TTC549 (cell line): Measurements from ENCODE around the gene NKAIN4.
"Not testable (repeated sequence)": the region's sequence is repeated elsewhere in the genome, so short reads cannot be mapped to it uniquely, and the experiment has no call there.

ENCODE experiments used
- FAIRE-seq: peaks from 2 replicates; lab custom pipeline; 2012; peaks lifted over from hg19 to GRCh38; lab: Jason Lieb, UNC

Gene NKAIN4

DNA sequence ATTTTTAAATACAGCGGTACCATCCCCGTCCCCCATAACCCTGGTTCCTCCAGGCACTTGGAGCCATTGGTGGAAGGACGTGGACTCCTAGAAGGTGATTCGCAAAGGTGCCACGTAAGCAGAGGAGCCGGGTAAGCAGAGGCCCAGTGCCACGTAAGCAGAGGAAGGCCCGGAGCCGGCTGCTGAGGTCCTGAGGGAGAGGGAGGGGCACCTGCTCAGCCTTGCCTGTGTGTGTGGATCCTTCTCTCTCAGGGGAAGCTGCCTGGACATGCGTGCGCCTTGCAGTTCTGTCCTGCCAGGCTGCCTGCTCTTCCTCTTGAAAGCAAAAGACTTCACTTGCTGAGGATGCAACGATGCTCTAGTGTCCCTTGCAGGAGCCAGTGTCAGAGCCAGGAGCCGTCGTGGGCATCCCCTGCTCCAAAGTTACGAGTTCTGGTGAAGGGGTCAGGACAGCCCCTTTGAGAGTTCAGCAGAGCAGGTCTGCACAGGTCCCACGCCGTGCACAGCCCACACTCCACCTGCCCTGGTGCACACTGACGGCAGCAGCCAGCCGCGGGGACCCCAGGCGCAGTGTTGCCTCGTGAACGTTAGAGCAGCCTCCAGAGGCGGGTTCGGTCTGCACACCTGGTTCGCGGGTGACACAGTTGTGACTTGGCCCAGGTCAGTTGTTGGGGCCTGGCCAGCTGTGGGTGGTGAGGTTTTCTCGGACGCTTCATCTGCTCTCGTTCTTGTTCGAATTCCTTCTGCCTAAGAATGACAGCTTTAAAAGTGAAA is 1.9 kb upstream of the NKAIN4 start:
- no peak for FAIRE-seq

DNA sequence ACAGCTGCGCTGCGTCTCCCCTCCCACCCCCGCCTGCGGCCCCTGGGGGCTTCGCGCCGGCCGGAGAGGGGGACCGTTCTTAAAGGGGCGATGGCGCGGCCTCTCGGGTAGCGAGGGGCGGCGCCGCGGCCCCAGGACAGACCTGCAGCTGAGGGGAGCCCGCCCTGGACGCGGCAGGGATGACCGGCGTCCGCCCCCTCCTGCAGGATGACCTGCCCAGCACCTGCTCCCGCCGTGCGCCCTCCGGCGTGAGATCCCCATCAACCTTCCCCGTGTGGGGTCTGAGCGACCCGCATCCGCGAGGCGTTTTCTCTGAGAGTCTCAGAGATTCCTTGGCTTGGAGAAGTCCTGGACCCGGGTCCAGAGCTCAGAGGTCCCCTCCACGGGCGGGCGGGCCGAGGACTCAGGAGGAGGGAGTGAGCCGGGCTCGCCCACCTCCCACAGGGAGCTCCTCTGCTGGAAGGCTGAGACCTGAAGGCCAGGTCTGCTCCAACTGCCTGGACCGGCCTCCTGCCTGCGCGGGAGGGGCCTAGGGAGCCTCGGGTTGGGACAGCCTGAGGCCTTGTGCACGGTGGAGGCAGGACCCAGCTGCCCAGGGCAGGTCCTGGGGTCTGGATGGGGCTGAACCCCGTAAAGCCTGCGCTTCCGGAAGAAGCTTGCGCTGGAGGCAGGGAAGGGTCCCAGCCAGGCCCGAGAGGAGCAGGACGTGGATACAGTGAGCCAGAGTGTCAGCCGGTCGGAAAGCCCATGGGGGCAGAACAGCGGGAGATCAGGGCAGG is 532 bp upstream of the NKAIN4 start:
- FAIRE-seq, result no peak

DNA sequence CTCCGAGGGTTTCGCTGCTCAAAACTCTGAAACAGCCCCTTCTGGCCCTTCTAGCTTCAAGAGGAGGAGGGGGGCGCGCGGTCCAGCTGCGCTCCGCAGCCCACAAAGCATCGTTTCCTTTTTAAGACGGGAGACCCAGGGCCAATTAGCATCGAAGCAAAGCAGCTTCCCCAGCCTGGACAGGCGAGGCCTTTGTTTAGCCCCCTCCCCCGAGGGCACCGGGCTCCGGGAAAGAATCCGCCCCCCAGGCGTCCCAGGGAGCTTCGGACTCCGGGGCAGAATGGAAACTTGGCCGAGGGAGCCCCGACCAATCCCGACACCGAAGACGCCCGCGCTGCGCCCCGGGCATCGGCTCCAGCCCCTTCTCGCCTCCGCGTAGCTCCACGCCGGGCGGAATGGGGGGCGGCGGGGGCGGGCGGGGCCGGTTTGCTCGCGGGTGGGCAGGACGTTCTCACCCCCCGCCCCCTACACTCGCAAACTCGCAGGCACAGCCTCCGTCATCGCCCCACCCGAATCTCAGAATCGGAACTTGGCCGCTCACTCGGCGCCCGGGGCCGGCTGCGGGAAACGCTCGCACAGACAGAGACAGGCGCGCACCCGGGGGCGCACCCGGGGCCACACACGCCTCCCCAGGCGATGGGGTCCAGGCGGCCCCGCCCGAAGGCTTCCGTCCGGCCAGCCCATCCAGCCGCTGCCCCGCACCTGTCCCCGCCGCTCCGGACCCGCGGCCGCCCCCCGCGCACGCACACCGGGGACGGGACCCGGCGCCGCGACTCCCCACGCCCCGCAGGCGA is 628 bp downstream of the NKAIN4 start:
- FAIRE-seq, result no peak

DNA sequence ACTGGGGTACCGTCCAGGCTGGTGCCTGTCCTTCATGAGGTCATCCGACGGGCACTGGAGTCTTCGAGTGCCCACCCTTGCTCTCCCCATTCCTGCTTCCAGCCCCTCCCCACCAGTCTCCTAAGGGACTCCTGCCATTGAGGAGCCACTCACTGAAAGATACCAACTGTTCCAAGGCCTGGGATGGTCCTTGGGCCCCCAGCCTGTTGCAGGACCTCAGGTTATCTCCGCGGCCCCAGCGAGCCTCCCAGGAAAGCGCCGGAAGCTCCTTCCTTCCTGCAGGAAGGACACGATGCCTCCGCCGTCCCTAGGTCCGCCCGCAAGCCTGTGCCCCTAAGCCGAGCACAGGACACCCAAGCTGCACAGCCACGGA is 1.2 kb downstream of the NKAIN4 start:
- no peak for FAIRE-seq

DNA sequence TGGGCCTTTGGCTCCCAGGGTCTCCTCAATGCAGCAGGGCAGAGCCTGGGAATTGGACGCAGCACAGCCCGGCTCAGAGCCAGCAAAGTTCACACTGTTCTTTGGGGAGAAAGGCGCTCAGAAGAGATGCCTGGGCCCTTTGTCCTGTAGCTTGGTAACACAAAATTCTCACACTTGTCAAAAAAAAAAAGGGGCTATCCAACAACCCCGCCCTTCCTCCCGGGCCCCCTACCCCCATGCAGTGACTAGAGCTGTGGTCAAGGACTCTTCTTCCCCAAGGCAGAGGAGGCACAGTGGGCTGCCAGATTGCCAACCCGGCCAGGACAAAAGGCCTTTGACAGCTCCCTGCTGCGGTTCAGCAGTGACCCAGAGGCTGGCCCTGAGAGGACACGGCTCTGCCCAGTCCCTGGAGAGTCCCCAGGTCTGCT is 2.0 kb downstream of the NKAIN4 start:
- FAIRE-seq, result no peak

DNA sequence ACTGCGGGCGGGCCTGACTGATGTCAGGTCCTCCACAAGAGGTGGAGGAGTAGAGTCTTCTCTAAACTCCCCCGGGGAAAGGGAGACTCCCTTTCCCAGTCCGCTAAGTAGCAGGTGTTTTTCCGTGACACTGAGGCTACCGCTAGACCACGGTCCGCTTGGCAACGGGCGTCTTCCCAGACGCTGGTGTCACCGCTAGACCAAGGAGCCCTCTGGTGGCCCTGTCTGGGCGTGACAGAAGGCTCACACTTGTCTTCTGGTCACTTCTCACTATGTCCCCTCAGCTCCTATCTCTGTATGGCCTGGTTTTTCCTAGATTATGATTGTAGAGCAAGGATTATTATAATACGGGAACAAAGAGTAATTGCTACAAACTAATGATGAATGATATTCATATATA is 2.9 kb downstream of the NKAIN4 start:
- FAIRE-seq, result not testable (repeated sequence)

DNA sequence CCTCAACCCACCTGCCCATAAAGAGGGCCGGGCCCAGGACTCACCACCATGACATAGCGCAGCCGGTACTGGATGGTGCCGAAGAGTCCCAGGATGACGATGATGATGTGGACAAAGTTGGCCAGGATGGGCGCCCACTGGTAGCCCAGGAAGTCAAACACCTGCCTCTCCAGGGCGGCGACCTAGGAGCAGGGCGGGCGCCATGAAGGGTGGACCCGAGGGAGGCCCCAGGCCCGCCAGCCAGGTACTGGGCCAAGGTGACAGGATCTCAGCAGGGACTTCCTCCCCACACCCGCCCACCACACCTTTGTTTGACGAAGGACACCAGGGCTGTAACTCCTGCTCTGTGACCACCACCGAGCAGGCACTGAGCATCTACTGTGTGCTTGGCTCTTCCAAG is 4.4 kb downstream of the NKAIN4 start:
- FAIRE-seq, result no peak

DNA sequence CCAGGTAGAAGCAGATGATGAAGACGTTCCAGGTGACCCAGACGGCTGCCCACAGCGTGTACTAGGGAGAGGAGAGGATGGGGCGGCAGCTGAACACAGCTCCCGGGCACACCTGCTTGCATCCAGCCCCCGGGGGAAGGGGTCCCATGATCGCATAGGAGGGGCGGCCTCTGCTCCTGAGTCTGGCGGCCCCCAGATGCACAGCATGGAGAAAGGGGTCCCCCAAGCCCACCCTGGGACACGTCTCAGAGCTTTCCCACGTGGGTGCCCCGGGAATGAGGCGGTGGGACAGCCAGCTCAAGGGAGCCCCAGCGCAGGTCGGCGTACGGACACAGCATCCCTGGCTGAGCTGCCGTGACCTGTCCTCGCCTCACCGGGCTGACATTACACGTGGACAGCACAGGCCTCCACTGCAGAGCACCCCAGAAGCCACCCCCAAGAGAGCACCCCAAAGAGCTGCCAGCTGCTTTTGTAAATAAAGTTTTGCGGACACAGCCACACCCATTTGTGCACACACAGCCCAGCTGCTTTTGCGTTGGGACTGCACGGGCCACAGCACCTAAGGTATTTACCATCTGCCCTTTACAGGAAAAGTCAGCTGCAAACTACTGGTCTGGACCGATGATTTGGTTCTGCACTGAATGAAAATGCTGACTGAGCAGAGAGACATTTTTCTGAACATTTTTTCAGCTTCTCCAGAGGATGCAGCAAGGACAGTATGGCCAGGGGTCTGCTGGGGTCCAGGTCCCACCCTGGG is 5.2 kb downstream of the NKAIN4 start:
- FAIRE-seq, result no peak

DNA sequence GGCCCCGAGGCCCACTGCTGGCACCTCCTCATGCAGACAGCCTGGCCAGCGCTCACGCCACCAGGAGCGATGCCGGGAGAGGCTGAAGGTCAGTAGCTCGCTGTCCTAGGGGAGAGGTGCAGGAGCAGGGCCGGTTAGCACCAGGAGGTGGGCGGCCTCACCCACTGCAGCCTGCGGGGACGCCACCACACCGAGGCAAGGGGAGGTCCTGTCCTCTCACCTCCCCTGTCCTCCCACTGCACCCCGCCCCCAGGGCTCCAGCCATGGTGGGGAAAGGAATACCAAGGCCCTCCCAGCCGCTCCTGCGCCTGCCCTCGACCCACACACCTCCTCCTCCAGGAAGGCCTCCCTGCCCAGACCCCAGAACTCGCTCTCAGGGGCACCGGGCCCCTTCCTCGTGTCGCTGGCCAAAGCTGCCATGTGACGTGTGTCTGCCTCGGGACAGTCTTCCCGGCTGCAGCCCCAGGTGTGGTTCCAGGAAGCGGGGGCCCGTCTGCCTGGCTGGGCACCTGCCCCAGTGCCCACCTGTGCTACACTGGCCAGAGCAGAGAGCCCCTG is 6.5 kb downstream of the NKAIN4 start:
- no peak for FAIRE-seq

DNA sequence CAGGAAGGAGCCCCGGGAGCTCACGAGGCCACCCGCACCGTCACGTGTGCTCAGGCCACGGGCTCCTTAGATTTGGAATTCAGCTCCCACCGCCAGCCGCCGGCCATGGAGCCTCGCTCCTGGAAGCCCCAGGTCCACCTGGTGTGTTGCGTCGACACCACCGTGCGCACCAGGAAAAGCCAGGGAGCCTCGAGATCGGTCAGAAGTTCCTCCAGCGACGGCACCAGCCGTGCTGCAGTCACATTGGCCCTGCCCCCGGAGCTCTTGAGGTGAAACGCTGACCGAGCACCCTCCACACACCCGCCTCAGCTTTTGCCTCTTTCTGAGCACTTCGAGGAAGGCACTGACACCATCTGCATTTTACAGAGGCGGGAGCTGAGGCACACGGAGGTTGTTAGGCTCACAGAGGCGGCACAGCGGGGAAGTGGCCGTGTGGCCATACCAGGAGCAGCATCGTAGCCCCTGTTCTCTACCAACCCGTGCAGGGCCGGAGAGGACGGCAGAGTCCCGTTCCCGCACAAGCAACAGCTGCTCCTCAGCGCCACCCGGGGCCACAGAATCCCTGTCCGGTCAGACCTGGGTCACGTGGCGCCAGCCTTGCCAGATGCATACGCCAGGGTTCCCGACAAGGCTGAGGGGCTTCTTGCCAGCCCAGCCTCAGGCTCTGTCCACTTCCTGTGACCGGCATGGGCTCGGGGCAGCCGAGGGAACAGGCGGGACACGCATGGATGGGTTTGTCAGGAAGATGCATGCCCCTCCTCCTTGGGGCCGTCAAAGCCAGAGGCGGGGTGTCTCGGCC is 7.6 kb downstream of the NKAIN4 start:
- FAIRE-seq, result no peak

DNA sequence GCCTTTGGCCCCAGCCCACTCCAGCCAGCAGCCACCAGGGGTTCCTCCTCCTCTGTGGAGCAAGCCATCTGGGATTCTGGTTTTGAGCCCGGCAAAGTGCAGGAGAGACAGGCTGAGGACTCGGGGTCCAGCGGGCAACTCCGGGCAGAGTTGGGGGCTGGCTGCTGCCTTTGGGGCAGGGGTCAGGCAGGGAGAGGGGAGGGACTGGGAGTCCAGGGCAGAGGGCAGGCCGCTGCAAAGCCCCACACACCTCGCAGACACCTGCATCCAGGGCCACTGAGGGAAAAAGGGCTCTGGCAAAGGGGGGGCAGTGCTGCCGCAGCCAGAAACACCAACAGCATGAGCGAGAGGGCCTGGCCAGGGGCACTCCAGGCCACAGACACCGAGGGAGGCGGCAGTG is 9.8 kb downstream of the NKAIN4 start:
- no peak for FAIRE-seq

DNA sequence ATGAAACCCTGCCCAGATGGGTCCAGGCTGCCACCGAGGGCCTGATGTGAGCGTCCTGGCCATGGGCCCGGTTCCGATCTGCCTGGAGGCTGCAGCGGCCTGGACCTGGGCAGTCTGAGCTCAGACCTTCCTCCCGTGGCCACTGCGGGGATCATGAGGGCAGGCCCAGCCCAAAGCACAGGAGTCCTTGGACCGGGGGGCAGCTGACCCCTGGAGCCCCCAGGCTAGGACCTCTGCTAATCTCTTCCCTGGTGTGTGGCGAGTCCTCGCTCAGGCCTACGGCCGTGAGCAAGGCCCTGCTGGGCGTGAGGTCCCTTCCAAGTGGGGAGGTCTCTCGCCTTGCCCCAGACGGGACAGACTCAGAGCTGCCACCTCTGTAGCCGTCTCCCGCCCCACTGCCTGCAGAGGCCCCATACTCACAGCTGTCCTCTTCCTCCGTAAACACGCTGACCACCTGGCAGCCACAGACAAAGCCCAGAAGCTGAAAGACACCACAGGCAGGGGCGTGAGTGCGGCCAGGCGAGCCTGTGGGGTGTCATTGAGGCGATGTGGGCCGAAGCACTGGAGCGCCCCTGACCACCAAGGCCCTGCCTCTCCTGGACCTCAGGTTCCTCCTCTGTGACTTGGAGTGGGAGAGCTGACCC is 10.5 kb downstream of the NKAIN4 start:
- FAIRE-seq, result no peak

DNA sequence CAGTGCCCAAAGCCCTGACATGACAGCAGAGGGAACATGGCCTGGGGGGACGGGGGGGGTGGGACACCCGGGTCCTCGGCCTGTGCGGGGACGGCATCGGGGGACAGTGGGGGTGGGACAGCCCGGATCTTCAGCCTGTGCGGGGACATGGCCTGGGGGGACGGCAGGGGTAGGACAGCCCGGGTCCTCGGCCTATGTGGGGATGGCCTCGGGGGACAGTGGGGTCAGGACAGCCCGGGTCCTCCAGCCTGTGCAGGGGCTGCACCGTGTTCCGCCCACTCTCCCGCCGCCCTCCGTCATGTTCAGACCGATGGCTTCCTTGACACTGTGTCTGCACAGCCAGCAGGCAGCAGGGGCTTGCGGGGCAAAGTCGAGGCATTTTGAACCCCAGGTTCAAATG is 11.5 kb downstream of the NKAIN4 start:
- FAIRE-seq, result no peak

DNA sequence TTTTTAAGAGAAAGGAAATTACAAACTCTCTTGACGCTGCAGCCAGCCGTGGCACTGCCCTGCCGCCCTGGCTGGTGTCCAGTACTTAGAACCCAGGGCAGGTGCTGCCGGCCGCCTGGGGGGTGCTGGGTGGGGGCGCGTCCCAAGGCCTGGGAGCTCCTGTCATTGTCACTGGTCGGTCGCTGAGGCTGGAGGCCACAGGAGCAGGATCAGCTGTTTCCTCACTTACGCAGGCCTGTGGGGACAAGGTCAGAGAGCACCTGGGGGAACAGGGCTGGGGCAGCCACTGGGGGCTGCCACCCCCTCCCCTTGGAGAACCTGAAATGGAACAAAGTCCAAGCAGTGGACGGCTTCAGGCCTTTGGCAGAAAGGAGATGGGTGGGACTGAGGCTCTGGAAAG is 13.0 kb downstream of the NKAIN4 start:
- FAIRE-seq, result no peak

DNA sequence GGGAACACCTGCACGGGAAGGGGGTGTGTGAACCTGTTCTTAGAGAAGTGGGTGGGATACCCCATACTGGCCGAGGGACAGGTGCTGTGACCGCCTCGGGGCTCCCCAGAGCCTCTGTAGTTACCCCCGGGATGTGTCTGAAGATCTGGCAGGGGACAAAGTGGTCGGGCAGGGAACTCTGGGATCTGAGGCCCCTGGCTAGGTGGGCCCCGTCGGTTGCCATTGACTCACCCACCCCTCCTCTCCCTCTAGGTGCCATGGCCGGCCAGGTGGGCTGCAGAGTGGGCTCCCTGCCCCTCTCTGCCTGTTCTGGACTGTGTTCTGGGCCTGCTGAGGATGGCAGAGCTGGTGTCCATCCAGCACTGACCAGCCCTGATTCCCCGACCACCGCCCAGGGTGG is 14.3 kb downstream of the NKAIN4 start:
- no peak for FAIRE-seq

DNA sequence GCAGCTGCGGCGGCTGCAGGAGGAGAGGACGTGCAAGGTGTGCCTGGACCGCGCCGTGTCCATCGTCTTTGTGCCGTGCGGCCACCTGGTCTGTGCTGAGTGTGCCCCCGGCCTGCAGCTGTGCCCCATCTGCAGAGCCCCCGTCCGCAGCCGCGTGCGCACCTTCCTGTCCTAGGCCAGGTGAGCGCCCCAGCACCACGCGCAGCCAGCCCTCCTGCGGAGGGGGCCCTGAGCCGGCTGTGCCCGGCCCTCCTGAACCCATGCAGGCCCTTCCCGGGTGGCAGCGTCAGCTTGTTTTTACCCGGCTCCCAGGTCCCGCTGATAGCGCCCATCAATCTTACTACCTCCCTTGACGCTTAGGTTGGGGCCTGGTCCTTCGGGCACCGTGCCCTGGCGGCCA is 14.8 kb downstream of the NKAIN4 start:
- no peak for FAIRE-seq

DNA sequence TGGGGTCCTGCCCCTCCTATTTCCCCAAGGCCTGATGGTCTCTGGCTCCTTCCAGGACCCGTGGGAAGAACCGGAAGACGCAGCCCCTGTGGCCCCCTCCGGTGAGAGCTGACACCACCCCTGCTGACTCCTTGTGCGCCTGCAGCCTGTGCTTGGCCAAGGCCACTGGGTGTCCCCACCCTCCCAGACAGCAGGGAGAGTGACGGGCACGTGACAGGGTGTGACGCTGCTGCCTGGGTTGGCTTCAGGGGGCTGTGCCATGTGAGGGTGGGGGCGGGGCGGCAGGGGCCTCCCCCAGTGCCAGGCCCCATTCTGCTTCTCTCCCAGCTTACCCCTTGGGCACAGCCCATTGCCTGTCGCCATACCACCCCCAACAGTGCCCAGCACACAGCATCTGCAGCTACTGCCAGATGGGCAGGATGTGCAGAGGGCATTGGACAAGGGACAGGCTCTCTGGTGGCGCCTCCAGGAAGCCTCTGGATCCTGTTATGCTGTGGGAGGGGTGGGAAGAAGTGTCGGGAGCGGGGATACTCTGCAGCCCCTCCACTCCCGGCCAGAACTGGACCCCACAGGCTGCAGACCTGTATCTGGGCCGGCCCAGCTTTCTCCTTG is 15.6 kb downstream of the NKAIN4 start:
- FAIRE-seq, result no peak

DNA sequence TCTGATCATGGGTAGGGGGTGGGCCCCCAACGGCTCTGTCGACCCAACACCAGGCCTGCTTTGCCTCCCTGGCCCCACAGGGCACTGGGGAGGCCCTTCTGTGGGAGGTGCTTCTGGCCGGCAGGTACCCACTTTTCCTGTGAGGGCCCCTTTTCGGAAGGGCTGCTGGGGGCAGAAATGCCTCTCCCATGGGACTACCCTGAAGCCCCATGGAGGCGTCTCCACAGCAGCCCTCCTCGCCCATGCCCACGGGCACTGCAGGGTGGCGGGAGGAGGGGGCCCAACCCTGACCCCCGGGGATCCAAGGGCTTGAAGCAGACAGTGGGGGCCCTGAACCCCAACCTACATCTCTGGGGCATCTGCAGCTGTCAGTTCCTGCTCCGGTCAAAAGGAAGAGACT is 16.2 kb downstream of the NKAIN4 start:
- FAIRE-seq, result no peak

DNA sequence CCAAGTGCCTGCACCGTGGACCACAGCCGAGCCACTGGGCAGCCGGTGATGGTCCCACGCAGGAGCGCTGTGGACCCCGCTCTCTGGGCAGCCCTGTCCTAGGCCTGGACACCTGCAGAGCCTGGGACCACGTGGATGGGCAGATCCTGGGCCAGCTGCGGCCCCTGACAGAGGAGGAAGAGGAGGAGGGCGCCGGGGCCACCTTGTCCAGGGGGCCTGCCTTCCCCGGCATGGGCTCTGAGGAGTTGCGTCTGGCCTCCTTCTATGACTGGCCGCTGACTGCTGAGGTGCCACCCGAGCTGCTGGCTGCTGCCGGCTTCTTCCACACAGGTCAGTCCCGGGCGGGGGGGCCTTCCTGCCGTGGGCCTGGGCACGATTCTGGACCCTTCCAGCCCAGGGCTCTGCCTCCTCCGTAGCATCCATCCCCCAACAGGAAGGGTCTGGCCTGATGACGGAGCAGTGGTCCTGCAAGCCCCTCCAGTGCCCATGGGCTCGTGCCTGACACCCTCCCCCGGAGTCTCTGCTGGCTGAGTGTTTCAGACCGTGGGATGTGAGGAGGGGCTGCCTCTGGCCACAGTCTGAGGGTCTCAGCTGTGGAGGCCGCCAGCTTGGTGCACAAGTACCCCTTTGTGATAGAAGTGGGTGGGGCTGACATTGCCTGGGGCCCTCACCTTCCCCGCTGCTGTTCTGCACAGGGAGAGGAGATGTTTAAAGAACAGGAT is 18.0 kb downstream of the NKAIN4 start:
- FAIRE-seq, result no peak
